ENCODE data around the gene COPRS. TPM values are rescaled to one million over a fixed set of nuclear protein-coding genes. Genes with fewer than 3 reads are reported as not detected.

COPRS gene
- total RNA-seq (5.0 TPM), polyA plus RNA-seq (10 to 100 TPM; 12.5 to 17.2 (median 13.3) TPM)

GRCh38 chr17:31858642-31859486 is at the start of gene COPRS:
Gene COPRS (minus strand): TSS chr17:31859244. CDS start chr17:31859199, 45 bp downstream.
- H3K9me3 Mint-ChIP-seq = peaks cover 0 to 1% (median 0%) of the 10 kb centered on the region in 7 donors
- no peaks in the 10 kb centered on the region for H3K27me3 Mint-ChIP-seq
- peaks cover 7 to 21% (median 14%) of the 10 kb centered on the region in 4 donors for H3K4me1 Mint-ChIP-seq
- ATAC-seq (ENCODE audit: low read depth in 2 of 2) = peak; percentile 82 to 87
- peaks cover 9% of the 10 kb centered on the region for H3K36me3 Mint-ChIP-seq
- no peaks in the 10 kb centered on the region for H3K9me3 ChIP-seq (ENCODE audit: control insufficient read depth in 2 of 2, low read length in 2 of 2)
- peaks cover 15% of the 10 kb centered on the region for H3K4me1 ChIP-seq (ENCODE audit: control insufficient read depth, insufficient read depth, low read length, poor library complexity, severe bottlenecking)
- no peaks in the 10 kb centered on the region for H3K27me3 ChIP-seq (ENCODE audit: control insufficient read depth, insufficient read depth, low read length)
- no peak within 1 kb of the TSS for H3K27ac ChIP-seq (ENCODE audit: insufficient read depth, low read length, poor library complexity, severe bottlenecking)
- peak within 1 kb of the TSS; percentile 81 to 93 (median 88) for H3K4me3 Mint-ChIP-seq
- peak within 1 kb of the TSS; percentile 28 to 77 (median 75) for H3K27ac Mint-ChIP-seq
- H3K4me3 ChIP-seq (ENCODE audit: low read depth, low read length) = peak within 1 kb of the TSS; percentile 83
- peak; percentile 72 to 83 (median 79) for DNase-seq
- peaks cover 21% of the 10 kb centered on the region for H3K36me3 ChIP-seq (ENCODE audit: control insufficient read depth, insufficient read depth, low read length)

- Mint-ChIP-seq H3K36me3 (no peaks in the 10 kb centered on the region), H3K27me3 (peaks cover 41% of the 10 kb centered on the region), H3K9me3 (no peaks in the 10 kb centered on the region), H3K4me3 (no peak overlapping the region), H3K27ac (no peak overlapping the region), H3K4me1 (peaks cover 0 to 4% (median 0%) of the 10 kb centered on the region in 4 donors)
- peaks cover 21% of the 10 kb centered on the region for H3K27me3 ChIP-seq (ENCODE audit: control insufficient read depth, insufficient read depth, low read length)
- no peak overlapping the region for H3K4me3 ChIP-seq (ENCODE audit: low read depth, low read length)
- no peaks in the 10 kb centered on the region for H3K9me3 ChIP-seq (ENCODE audit: control insufficient read depth in 2 of 2, low read length in 2 of 2)
- ATAC-seq (ENCODE audit: low read depth in 2 of 2) (no peak), DNase-seq (no peak)
- H3K27ac ChIP-seq (ENCODE audit: insufficient read depth, low read length, poor library complexity, severe bottlenecking) = no peak overlapping the region
- H3K4me1 ChIP-seq (ENCODE audit: control insufficient read depth, insufficient read depth, low read length, poor library complexity, severe bottlenecking) = no peaks in the 10 kb centered on the region
- no peaks in the 10 kb centered on the region for H3K36me3 ChIP-seq (ENCODE audit: control insufficient read depth, insufficient read depth, low read length)
Measured at GRCh38 chr17:31908386-31908785, 49.3 kb upstream of the COPRS start.

- Histone ChIP-seq H3K27me3 (ENCODE audit: control insufficient read depth, insufficient read depth, low read length) (peaks cover 21% of the 10 kb centered on the region), H3K4me3 (ENCODE audit: low read depth, low read length) (no peak overlapping the region), H3K9me3 (ENCODE audit: control insufficient read depth in 2 of 2, low read length in 2 of 2) (no peaks in the 10 kb centered on the region), H3K27ac (ENCODE audit: insufficient read depth, low read length, poor library complexity, severe bottlenecking) (no peak overlapping the region), H3K36me3 (ENCODE audit: control insufficient read depth, insufficient read depth, low read length) (no peaks in the 10 kb centered on the region), H3K4me1 (ENCODE audit: control insufficient read depth, insufficient read depth, low read length, poor library complexity, severe bottlenecking) (no peaks in the 10 kb centered on the region)
- Mint-ChIP-seq H3K4me3 (no peak overlapping the region), H3K4me1 (peaks cover 0 to 4% (median 0%) of the 10 kb centered on the region in 4 donors), H3K36me3 (no peaks in the 10 kb centered on the region), H3K27me3 (peaks cover 39% of the 10 kb centered on the region), H3K27ac (no peak overlapping the region), H3K9me3 (no peaks in the 10 kb centered on the region)
- no peak for DNase-seq
- ATAC-seq (ENCODE audit: low read depth in 2 of 2) = no peak
Measured at GRCh38 chr17:31907342-31907962, 48.4 kb upstream of the COPRS start.

GRCh38 chr17:31903401-31903800 is 44.4 kb upstream of the COPRS start:
- H3K27ac Mint-ChIP-seq = no peak overlapping the region
- no peaks in the 10 kb centered on the region for H3K36me3 Mint-ChIP-seq
- no peak for ATAC-seq (ENCODE audit: low read depth in 2 of 2)
- H3K27me3 ChIP-seq (ENCODE audit: control insufficient read depth, insufficient read depth, low read length) = peaks cover 8% of the 10 kb centered on the region
- peaks cover 15% of the 10 kb centered on the region for H3K4me1 ChIP-seq (ENCODE audit: control insufficient read depth, insufficient read depth, low read length, poor library complexity, severe bottlenecking)
- H3K36me3 ChIP-seq (ENCODE audit: control insufficient read depth, insufficient read depth, low read length) = peaks cover 9% of the 10 kb centered on the region
- H3K9me3 Mint-ChIP-seq = no peaks in the 10 kb centered on the region
- no peak overlapping the region for H3K27ac ChIP-seq (ENCODE audit: insufficient read depth, low read length, poor library complexity, severe bottlenecking)
- no peaks in the 10 kb centered on the region for H3K9me3 ChIP-seq (ENCODE audit: control insufficient read depth in 2 of 2, low read length in 2 of 2)
- H3K4me3 ChIP-seq (ENCODE audit: low read depth, low read length) = no peak overlapping the region
- H3K4me3 Mint-ChIP-seq = peak overlapping the region in 1 of 4 donors; percentile 56
- H3K27me3 Mint-ChIP-seq = peaks cover 22% of the 10 kb centered on the region
- peaks cover 0 to 15% (median 2%) of the 10 kb centered on the region in 4 donors for H3K4me1 Mint-ChIP-seq
- no peak for DNase-seq

GRCh38 chr17:31902693-31903092 is 43.6 kb upstream of the COPRS start:
- H3K27ac ChIP-seq (ENCODE audit: insufficient read depth, low read length, poor library complexity, severe bottlenecking) = no peak overlapping the region
- H3K4me1 ChIP-seq (ENCODE audit: control insufficient read depth, insufficient read depth, low read length, poor library complexity, severe bottlenecking) = peaks cover 15% of the 10 kb centered on the region
- peaks cover 3% of the 10 kb centered on the region for H3K36me3 Mint-ChIP-seq
- peaks cover 15% of the 10 kb centered on the region for H3K36me3 ChIP-seq (ENCODE audit: control insufficient read depth, insufficient read depth, low read length)
- no peaks in the 10 kb centered on the region for H3K9me3 Mint-ChIP-seq
- H3K27ac Mint-ChIP-seq = no peak overlapping the region
- peak overlapping the region in 1 of 4 donors; percentile 43 for H3K4me3 Mint-ChIP-seq
- H3K27me3 Mint-ChIP-seq = peaks cover 15% of the 10 kb centered on the region
- ATAC-seq (ENCODE audit: low read depth in 2 of 2) (no peak), DNase-seq (no peak)
- no peaks in the 10 kb centered on the region for H3K9me3 ChIP-seq (ENCODE audit: control insufficient read depth in 2 of 2, low read length in 2 of 2)
- H3K4me1 Mint-ChIP-seq = peaks cover 0 to 17% (median 5%) of the 10 kb centered on the region in 4 donors
- H3K4me3 ChIP-seq (ENCODE audit: low read depth, low read length) = no peak overlapping the region
- peaks cover 7% of the 10 kb centered on the region for H3K27me3 ChIP-seq (ENCODE audit: control insufficient read depth, insufficient read depth, low read length)

- Mint-ChIP-seq H3K4me3 (no peak overlapping the region), H3K4me1 (peaks cover 2 to 17% (median 10%) of the 10 kb centered on the region in 4 donors), H3K36me3 (peaks cover 7% of the 10 kb centered on the region), H3K9me3 (no peaks in the 10 kb centered on the region), H3K27ac (no peak overlapping the region), H3K27me3 (no peaks in the 10 kb centered on the region)
- Histone ChIP-seq H3K4me3 (ENCODE audit: low read depth, low read length) (peak overlapping the region; percentile 93), H3K27me3 (ENCODE audit: control insufficient read depth, insufficient read depth, low read length) (no peaks in the 10 kb centered on the region), H3K27ac (ENCODE audit: insufficient read depth, low read length, poor library complexity, severe bottlenecking) (peak overlapping the region; percentile 82), H3K4me1 (ENCODE audit: control insufficient read depth, insufficient read depth, low read length, poor library complexity, severe bottlenecking) (peaks cover 15% of the 10 kb centered on the region), H3K36me3 (ENCODE audit: control insufficient read depth, insufficient read depth, low read length) (peaks cover 30% of the 10 kb centered on the region), H3K9me3 (ENCODE audit: control insufficient read depth in 2 of 2, low read length in 2 of 2) (no peaks in the 10 kb centered on the region)
- DNase-seq = peak in 1 of 3 donors; percentile 25
- no peak for ATAC-seq (ENCODE audit: low read depth in 2 of 2)
Measured at GRCh38 chr17:31900877-31901276, 41.8 kb upstream of the COPRS start.

- no peak for ATAC-seq (ENCODE audit: low read depth in 2 of 2)
- Mint-ChIP-seq H3K36me3 (peaks cover 36% of the 10 kb centered on the region), H3K27ac (no peak overlapping the region), H3K9me3 (no peaks in the 10 kb centered on the region), H3K4me1 (peaks cover 0 to 6% (median 0%) of the 10 kb centered on the region in 4 donors), H3K27me3 (no peaks in the 10 kb centered on the region), H3K4me3 (no peak overlapping the region)
- Histone ChIP-seq H3K27me3 (ENCODE audit: control insufficient read depth, insufficient read depth, low read length) (no peaks in the 10 kb centered on the region), H3K4me1 (ENCODE audit: control insufficient read depth, insufficient read depth, low read length, poor library complexity, severe bottlenecking) (no peaks in the 10 kb centered on the region), H3K27ac (ENCODE audit: insufficient read depth, low read length, poor library complexity, severe bottlenecking) (no peak overlapping the region), H3K9me3 (ENCODE audit: control insufficient read depth in 2 of 2, low read length in 2 of 2) (no peaks in the 10 kb centered on the region), H3K36me3 (ENCODE audit: control insufficient read depth, insufficient read depth, low read length) (peaks cover 78% of the 10 kb centered on the region), H3K4me3 (ENCODE audit: low read depth, low read length) (no peak overlapping the region)
- no peak for DNase-seq
Measured at GRCh38 chr17:31888124-31888523, 29.1 kb upstream of the COPRS start.
